ENCODE data around the gene ARHGEF11.
"Not testable (repeated sequence)": the region's sequence is repeated elsewhere in the genome, so short reads cannot be mapped to it uniquely, and the experiment has no call there.

Gene ARHGEF11

GRCh38 chr1:156927215-156928042 is 118.1 kb downstream of the ARHGEF11 start:
- peak overlapping the region; percentile 33 for H3K4me3 ChIP-seq (replicated peaks; ENCODE audit: low read depth, low read length)
- peak; percentile 79 for TF ChIP-seq CTCF (IDR thresholded peaks at IDR 0.05; ENCODE audit: low read depth, low read length, missing control alignments)
- DNase-seq (ENCODE audit: extremely low read depth, low read depth) = peak; percentile 29

DNA sequence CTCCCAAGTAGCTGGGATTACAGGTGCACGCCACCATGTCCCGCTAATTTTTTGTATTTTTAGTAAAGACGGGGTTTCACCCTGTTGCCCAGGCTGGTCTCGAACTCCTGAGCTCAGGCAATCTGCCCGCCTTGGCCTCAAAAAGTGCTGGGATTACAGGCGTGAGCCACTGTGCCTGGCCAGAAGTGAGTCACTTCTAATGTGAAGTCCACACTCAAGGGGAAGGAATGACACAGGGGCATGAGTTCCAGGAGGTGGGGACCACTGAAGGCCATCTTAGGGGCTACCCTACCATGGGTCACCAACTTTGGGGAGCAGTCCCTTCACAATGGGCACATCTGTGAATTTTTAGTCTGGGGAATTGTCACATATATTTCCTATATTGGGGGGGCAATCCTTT is 118.8 kb downstream of the ARHGEF11 start:
- not testable (repeated sequence) for DNase-seq (ENCODE audit: extremely low read depth, low read depth); H3K4me3 ChIP-seq (replicated peaks; ENCODE audit: low read depth, low read length)

- peak; percentile 56 for DNase-seq (ENCODE audit: extremely low read depth, low read depth)
- no peak overlapping the region for H3K4me3 ChIP-seq (replicated peaks; ENCODE audit: low read depth, low read length)
- no peak for TF ChIP-seq CTCF (IDR thresholded peaks at IDR 0.05; ENCODE audit: low read depth, low read length, missing control alignments)
Measured at GRCh38 chr1:156926175-156926574, 119.4 kb downstream of the ARHGEF11 start.

- no peak for TF ChIP-seq CTCF (IDR thresholded peaks at IDR 0.05; ENCODE audit: low read depth, low read length, missing control alignments)
- H3K4me3 ChIP-seq (replicated peaks; ENCODE audit: low read depth, low read length) = no peak overlapping the region
Measured at GRCh38 chr1:156925154-156926010, 120.2 kb downstream of the ARHGEF11 start.

DNA sequence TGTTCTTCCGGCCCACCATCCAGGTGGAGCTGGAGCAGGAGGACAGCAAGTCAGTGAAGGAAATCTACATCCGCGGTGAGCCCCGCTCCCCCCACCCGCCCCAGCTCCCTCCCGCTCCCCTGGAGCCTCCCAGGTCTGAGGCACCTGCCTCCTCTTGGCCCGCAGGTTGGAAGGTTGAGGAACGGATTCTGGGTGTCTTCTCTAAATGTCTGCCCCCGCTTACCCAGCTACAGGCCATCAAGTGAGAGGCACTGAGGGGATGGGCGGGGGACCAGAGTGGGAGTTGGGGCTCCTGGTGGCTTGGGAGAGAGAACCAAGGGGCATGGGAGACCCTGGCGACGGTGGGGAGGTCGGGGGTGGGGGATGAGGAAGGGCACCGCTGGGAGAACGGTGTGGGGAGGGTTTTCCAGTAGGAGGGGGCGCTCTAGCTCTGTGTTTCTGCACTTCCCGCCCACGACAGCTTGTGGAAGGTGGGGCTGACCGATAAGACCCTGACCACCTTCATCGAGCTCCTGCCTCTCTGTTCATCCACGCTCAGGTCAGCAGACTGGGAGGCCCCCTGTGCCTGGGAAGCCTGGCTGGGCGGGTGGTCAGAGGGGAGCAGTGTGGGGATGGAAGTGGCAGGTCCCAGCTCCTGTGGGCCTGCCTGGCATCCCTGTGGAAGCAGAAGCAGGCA is 120.9 kb downstream of the ARHGEF11 start:
- no peak overlapping the region for H3K4me3 ChIP-seq (replicated peaks; ENCODE audit: low read depth, low read length)
- no peak for DNase-seq (ENCODE audit: extremely low read depth, low read depth)
- no peak for TF ChIP-seq CTCF (IDR thresholded peaks at IDR 0.05; ENCODE audit: low read depth, low read length, missing control alignments)

More at GRCh38 chr1:156925154-156926010, 120.2 kb downstream of the ARHGEF11 start:
- no peak for DNase-seq (ENCODE audit: extremely low read depth, low read depth)

DNA sequence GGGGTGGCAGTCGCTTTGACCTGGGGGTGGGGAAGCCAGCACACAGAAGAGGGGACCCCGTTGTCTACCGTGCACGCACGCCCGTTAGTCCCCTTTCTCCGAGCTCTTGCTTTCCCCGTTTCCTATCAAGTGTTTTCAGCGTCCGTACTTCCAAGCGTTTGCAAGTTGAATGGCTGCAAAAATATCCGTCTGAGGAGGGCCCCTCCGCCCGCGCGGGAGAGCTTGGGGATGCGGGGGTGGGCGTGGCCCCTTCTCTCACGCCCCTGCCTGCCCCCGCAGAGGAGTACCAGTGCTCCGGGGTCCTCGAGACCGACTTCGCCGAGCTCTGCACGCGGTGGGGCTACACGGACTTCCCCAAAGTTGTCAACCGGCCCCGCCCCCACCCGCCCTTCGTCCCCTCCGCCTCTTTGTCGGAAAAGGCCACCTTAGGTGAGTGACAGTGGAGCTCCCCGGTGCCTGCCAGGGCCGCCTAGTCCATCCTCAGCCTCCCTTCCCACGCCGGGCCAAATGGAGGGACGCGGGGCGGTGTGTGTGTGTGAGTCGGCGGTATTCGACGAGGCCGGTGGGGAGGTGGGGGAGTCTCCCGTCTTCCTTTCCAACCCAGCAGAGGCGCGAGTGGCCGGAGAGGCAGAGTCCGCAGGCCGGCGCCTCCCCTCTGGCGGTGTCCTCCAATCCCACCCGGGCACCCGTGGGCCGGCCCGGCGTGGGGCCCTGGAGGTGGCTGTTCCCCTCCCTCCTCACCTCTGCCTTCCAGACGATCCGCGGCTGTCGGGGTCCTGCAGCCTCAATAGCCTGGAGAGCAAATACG is 121.7 kb downstream of the ARHGEF11 start:
- TF ChIP-seq CTCF (IDR thresholded peaks at IDR 0.05; ENCODE audit: low read depth, low read length, missing control alignments) = no peak
- no peak for DNase-seq (ENCODE audit: extremely low read depth, low read depth)
- no peak overlapping the region for H3K4me3 ChIP-seq (replicated peaks; ENCODE audit: low read depth, low read length)
